Stimulated activated effector memory CD8-positive, alpha-beta T cell treated with anti-CD3 and anti-CD28 coated beads, Interleukin-12 subunit alpha, Interleukin-12 subunit beta, amount 100 ng/mL, for 72 hours (primary cell): ENCODE results near the gene UBA7.
"Not testable (repeated sequence)": the region's sequence is repeated elsewhere in the genome, so short reads cannot be mapped to it uniquely, and the experiment has no call there.

Source experiments
- ATAC-seq: fragments of 150-1000 bp; cut with Tn5 transposase; 2 replicates; pipeline ENCODE4 v1.10.0; 2021
- DNase-seq, 2 donors: peaks; one replicate each; pipeline ENCODE4 v3.0.0; 2021 to 2022; ENCODE audit warnings: low spot score in 2 of 2
- H3K27ac Mint-ChIP-seq: one replicate; pipeline ENCODE4 v1.8.0; 2022; ENCODE audit warnings: mild to moderate bottlenecking, mixed read lengths
- H3K36me3 Mint-ChIP-seq: one replicate; pipeline ENCODE4 v1.8.0; 2022; ENCODE audit warnings: mild to moderate bottlenecking, mixed read lengths
- H3K4me1 Mint-ChIP-seq: one replicate; pipeline ENCODE4 v1.8.0; 2022; ENCODE audit warnings: mixed read lengths
- H3K4me3 Mint-ChIP-seq: one replicate; pipeline ENCODE4 v1.8.0; 2022; ENCODE audit warnings: mild to moderate bottlenecking, mixed read lengths
- H3K9me3 Mint-ChIP-seq: one replicate; pipeline ENCODE4 v1.8.0; 2022; ENCODE audit warnings: mixed read lengths

Gene UBA7

GRCh38 chr3:49780975-49781365, 32.8 kb downstream of the UBA7 start:
- H3K27ac Mint-ChIP-seq, ATAC-seq, H3K9me3 Mint-ChIP-seq, H3K4me3 Mint-ChIP-seq, DNase-seq: not testable (repeated sequence)
- H3K36me3 Mint-ChIP-seq = peaks cover 94% of the 10 kb centered on the region
- peaks cover 36% of the 10 kb centered on the region for H3K4me1 Mint-ChIP-seq

- DNase-seq = no peak
- peaks cover 94% of the 10 kb centered on the region for H3K36me3 Mint-ChIP-seq
- H3K9me3 Mint-ChIP-seq = no peaks in the 10 kb centered on the region
- no peak overlapping the region for H3K4me3 Mint-ChIP-seq
- ATAC-seq = no peak
- peak overlapping the region; percentile 58 for H3K27ac Mint-ChIP-seq
- peaks cover 31% of the 10 kb centered on the region for H3K4me1 Mint-ChIP-seq
These were observed 33.4 kb downstream of the UBA7 start for GRCh38 chr3:49780080-49780974.

GRCh38 chr3:49779358-49780079, 34.2 kb downstream of the UBA7 start:
- peak overlapping the region; percentile 58 for H3K27ac Mint-ChIP-seq

GRCh38 chr3:49776101-49776500, 37.7 kb downstream of the UBA7 start:
- not testable (repeated sequence) for DNase-seq, H3K9me3 Mint-ChIP-seq, ATAC-seq, H3K27ac Mint-ChIP-seq, H3K4me3 Mint-ChIP-seq
- H3K36me3 Mint-ChIP-seq = peaks cover 56% of the 10 kb centered on the region
- peaks cover 21% of the 10 kb centered on the region for H3K4me1 Mint-ChIP-seq

More at GRCh38 chr3:49779358-49780079, 34.2 kb downstream of the UBA7 start:
- H3K36me3 Mint-ChIP-seq = peaks cover 89% of the 10 kb centered on the region
- H3K4me3 Mint-ChIP-seq = no peak overlapping the region
- H3K9me3 Mint-ChIP-seq = no peaks in the 10 kb centered on the region
- no peak for DNase-seq
- no peak for ATAC-seq
- H3K4me1 Mint-ChIP-seq = peaks cover 26% of the 10 kb centered on the region

GRCh38 chr3:49775538-49775937, 38.2 kb downstream of the UBA7 start:
- Mint-ChIP-seq H3K4me3 (no peak overlapping the region), H3K4me1 (peaks cover 18% of the 10 kb centered on the region), H3K27ac (no peak overlapping the region), H3K36me3 (peaks cover 50% of the 10 kb centered on the region), H3K9me3 (no peaks in the 10 kb centered on the region)
- ATAC-seq = no peak
- no peak for DNase-seq

- no peak for DNase-seq
- Mint-ChIP-seq H3K36me3 (peaks cover 32% of the 10 kb centered on the region), H3K4me1 (peaks cover 14% of the 10 kb centered on the region), H3K27ac (peak overlapping the region; percentile 70), H3K4me3 (no peak overlapping the region), H3K9me3 (no peaks in the 10 kb centered on the region)
- no peak for ATAC-seq
These were observed 41.0 kb downstream of the UBA7 start for GRCh38 chr3:49772703-49773102.

- H3K36me3 Mint-ChIP-seq = peaks cover 22% of the 10 kb centered on the region
- DNase-seq = no peak
- no peak for ATAC-seq
These were observed 42.3 kb downstream of the UBA7 start for GRCh38 chr3:49771340-49771938.

GRCh38 chr3:49769926-49770325, 43.8 kb downstream of the UBA7 start:
- DNase-seq (no peak), ATAC-seq (no peak)
- H3K27ac Mint-ChIP-seq = peak overlapping the region; percentile 23
- H3K36me3 Mint-ChIP-seq = peaks cover 24% of the 10 kb centered on the region
- peaks cover 17% of the 10 kb centered on the region for H3K4me1 Mint-ChIP-seq
- no peak overlapping the region for H3K4me3 Mint-ChIP-seq
- no peaks in the 10 kb centered on the region for H3K9me3 Mint-ChIP-seq

More at GRCh38 chr3:49771340-49771938, 42.3 kb downstream of the UBA7 start:
- Mint-ChIP-seq H3K9me3 (no peaks in the 10 kb centered on the region), H3K4me3 (no peak overlapping the region), H3K27ac (no peak overlapping the region), H3K4me1 (peaks cover 14% of the 10 kb centered on the region)

- peak; percentile 50 for ATAC-seq
These were observed 44.4 kb downstream of the UBA7 start for GRCh38 chr3:49769286-49769915.

GRCh38 chr3:49763981-49764380, 49.8 kb downstream of the UBA7 start:
- peaks cover 13% of the 10 kb centered on the region for H3K4me1 Mint-ChIP-seq
- H3K27ac Mint-ChIP-seq = no peak overlapping the region
- DNase-seq (no peak), ATAC-seq (no peak)
- H3K36me3 Mint-ChIP-seq = peaks cover 55% of the 10 kb centered on the region
- no peaks in the 10 kb centered on the region for H3K9me3 Mint-ChIP-seq
- no peak overlapping the region for H3K4me3 Mint-ChIP-seq

More at GRCh38 chr3:49769286-49769915, 44.4 kb downstream of the UBA7 start:
- Mint-ChIP-seq H3K36me3 (peaks cover 29% of the 10 kb centered on the region), H3K4me3 (no peak overlapping the region), H3K27ac (peak overlapping the region; percentile 23), H3K4me1 (peaks cover 22% of the 10 kb centered on the region), H3K9me3 (no peaks in the 10 kb centered on the region)
- no peak for DNase-seq

GRCh38 chr3:49761661-49762060, 52.1 kb downstream of the UBA7 start:
- peaks cover 19% of the 10 kb centered on the region for H3K4me1 Mint-ChIP-seq
- H3K27ac Mint-ChIP-seq = no peak overlapping the region
- H3K36me3 Mint-ChIP-seq = peaks cover 55% of the 10 kb centered on the region
- ATAC-seq = no peak
- no peak overlapping the region for H3K4me3 Mint-ChIP-seq
- DNase-seq = no peak
- H3K9me3 Mint-ChIP-seq = no peaks in the 10 kb centered on the region

- ATAC-seq (no peak), DNase-seq (no peak)
- Mint-ChIP-seq H3K4me1 (peaks cover 21% of the 10 kb centered on the region), H3K9me3 (no peaks in the 10 kb centered on the region), H3K27ac (peak overlapping the region; percentile 63), H3K36me3 (peaks cover 32% of the 10 kb centered on the region), H3K4me3 (no peak overlapping the region)
These were observed 54.5 kb downstream of the UBA7 start for GRCh38 chr3:49759226-49759625.

GRCh38 chr3:49757197-49757596, 56.6 kb downstream of the UBA7 start:
- DNase-seq (no peak), ATAC-seq (no peak)
- Mint-ChIP-seq H3K4me3 (no peak overlapping the region), H3K9me3 (no peaks in the 10 kb centered on the region), H3K27ac (no peak overlapping the region), H3K4me1 (peaks cover 31% of the 10 kb centered on the region), H3K36me3 (peaks cover 16% of the 10 kb centered on the region)

GRCh38 chr3:49756036-49756435, 57.7 kb downstream of the UBA7 start:
- peak overlapping the region; percentile 77 for H3K27ac Mint-ChIP-seq
- no peak for DNase-seq
- peaks cover 31% of the 10 kb centered on the region for H3K4me1 Mint-ChIP-seq
- H3K36me3 Mint-ChIP-seq = peaks cover 16% of the 10 kb centered on the region
- ATAC-seq = no peak
- no peak overlapping the region for H3K4me3 Mint-ChIP-seq
- no peaks in the 10 kb centered on the region for H3K9me3 Mint-ChIP-seq
